Right lobe of liver (tissue), 4 donors: ENCODE results near the gene PRXL2A.

Experiments used
- POLR2A ChIP-seq: fragments of 450-650 bp; IDR thresholded peaks from one replicate; pipeline ENCODE4 v1.6.1; 2017; ENCODE audit warnings: antibody characterized with exemption, mild to moderate bottlenecking
- TF ChIP-seq, protein P1 (sequence below), 4 donors: fragments of 200-600 bp in 3 of 4; fragments of 450-650 bp in 1 of 4; IDR thresholded peaks; one replicate each; pipeline versions ENCODE4 v1.5.1 to v1.8.0; 2016 to 2022; ENCODE audit warnings: antibody characterized with exemption in 4 of 4, mild to moderate bottlenecking in 2 of 4
- donor health status: DM: no; HTN: no; CAD: no.
- donor health status: DM: no; HTN: no; CAD: no.
- donor health status: DM: no; HTN: yes; CAD: no.

DNA sequence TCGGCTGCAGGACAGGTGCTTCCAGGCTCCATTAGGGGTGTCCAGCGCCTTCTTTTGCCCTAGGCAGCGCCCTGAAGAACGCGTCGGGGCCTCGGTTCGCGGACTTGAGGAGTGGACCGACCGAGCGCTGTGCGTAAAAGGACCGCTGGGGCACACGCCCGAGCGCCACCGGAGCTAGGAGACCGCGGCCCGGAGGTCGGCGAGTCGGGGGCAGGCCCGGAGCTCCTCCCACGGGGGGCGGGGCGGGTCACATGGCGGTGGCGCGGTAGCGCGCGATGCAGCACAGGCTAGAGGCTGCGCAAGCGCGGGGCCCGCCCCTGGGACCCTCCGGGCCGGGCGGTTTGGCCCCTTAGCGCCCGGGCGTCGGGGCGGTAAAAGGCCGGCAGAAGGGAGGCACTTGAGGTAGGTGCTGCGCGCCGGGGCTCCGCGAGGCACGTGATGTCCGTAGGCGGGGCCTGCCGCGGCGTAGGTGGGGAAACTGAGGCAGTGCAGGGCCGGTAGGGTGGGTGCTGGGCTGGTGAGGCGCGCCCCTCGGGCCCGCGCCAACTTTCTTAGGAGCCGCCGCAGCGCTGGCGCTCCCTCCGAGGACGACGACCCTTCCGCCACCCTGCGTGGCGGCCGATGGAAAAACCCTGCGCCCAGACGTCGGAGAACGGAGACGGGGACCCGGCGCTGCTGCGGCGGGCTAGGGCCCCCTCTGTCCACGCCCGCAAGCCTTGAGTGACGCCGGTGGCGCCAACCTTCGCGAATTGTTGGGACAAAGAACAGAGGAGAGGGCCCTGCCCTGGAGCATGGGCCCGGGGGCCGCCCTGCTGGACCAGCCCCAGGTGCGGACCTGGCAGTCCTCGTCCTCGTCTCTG lies at the start of gene PRXL2A:
- TF ChIP-seq, protein P1, sequence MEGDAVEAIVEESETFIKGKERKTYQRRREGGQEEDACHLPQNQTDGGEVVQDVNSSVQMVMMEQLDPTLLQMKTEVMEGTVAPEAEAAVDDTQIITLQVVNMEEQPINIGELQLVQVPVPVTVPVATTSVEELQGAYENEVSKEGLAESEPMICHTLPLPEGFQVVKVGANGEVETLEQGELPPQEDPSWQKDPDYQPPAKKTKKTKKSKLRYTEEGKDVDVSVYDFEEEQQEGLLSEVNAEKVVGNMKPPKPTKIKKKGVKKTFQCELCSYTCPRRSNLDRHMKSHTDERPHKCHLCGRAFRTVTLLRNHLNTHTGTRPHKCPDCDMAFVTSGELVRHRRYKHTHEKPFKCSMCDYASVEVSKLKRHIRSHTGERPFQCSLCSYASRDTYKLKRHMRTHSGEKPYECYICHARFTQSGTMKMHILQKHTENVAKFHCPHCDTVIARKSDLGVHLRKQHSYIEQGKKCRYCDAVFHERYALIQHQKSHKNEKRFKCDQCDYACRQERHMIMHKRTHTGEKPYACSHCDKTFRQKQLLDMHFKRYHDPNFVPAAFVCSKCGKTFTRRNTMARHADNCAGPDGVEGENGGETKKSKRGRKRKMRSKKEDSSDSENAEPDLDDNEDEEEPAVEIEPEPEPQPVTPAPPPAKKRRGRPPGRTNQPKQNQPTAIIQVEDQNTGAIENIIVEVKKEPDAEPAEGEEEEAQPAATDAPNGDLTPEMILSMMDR (IDR thresholded peaks at IDR 0.05): no peak
- TF ChIP-seq POLR2A: peak; percentile 64
